HUES64 (cell line): ENCODE data around the gene MYL11. TPM values are rescaled to one million over a fixed set of nuclear protein-coding genes. Genes with fewer than 3 reads are reported as not detected.
"Not testable (repeated sequence)": the region's sequence is repeated elsewhere in the genome, so short reads cannot be mapped to it uniquely, and the experiment has no call there.

ENCODE experiments used
- H3K27ac ChIP-seq: 2 replicates; pipeline ENCODE4 v1.7.0; 2013; ENCODE audit warnings: low read depth, low read length, inconsistent platforms
- H3K27me3 ChIP-seq: 2 replicates; pipeline ENCODE4 v1.6.1; 2013; ENCODE audit warnings: mild to moderate bottlenecking, low read length; ENCODE audit not compliant: insufficient read depth
- H3K36me3 ChIP-seq: 2 replicates; pipeline ENCODE4 v1.6.1; 2013; ENCODE audit warnings: mild to moderate bottlenecking, low read length; ENCODE audit not compliant: insufficient read depth
- H3K4me1 ChIP-seq: 2 replicates; pipeline ENCODE4 v1.6.1; 2013; ENCODE audit warnings: mild to moderate bottlenecking, low read length, moderate library complexity; ENCODE audit not compliant: insufficient read depth
- H3K4me3 ChIP-seq: 2 replicates; pipeline ENCODE4 v1.5.1; 2013; ENCODE audit warnings: mild to moderate bottlenecking, low read length, moderate library complexity
- H3K9ac ChIP-seq: 2 replicates; pipeline ENCODE4 v1.6.1; 2013; ENCODE audit warnings: mild to moderate bottlenecking, low read depth, low read length
- H3K9me3 ChIP-seq: 2 replicates; pipeline ENCODE4 v1.6.1; 2013; ENCODE audit warnings: low read depth, low read length; ENCODE audit not compliant: insufficient read depth
- WGBS: fragments of 150-250, 120-280 bp; methylation state at CpG from one replicate; pipeline ENCODE4 v1.1.7; 2013; ENCODE audit warnings: missing lambda C conversion rate; 5-methylcytosine and 5-hydroxymethylcytosine counted together
- polyA plus RNA-seq, 2 experiments: library from polyadenylated mRNA; stranded (reverse); fragments of 50-300 nt; gene quantifications; one replicate each; pipeline ENCODE4 v1.2.3, GENCODE V29; 2013

The MYL11 gene
- 1.2 TPM for polyA plus RNA-seq (2013, experiment 1 of 2)
- polyA plus RNA-seq (2013, experiment 2 of 2), result 3.0 TPM

GRCh38 chr16:30374538-30374937 lies at the start of gene MYL11:
Gene MYL11 (plus strand): TSS chr16:30374802. CDS start chr16:30374858, 56 bp downstream.
- Histone ChIP-seq H3K36me3 (no peaks in the 10 kb centered on the region), H3K4me1 (peaks cover 11% of the 10 kb centered on the region; the same call in 1 of the 2 replicates), H3K9ac (no peak within 1 kb of the TSS), H3K4me3 (no peak within 1 kb of the TSS), H3K27me3 (no peaks in the 10 kb centered on the region), H3K9me3 (no peaks in the 10 kb centered on the region), H3K27ac (peak within 1 kb of the TSS; percentile 39; the same call in 1 of the 2 replicates)
- 95% methylated on average over 6 of the region's 6 CpGs for WGBS

GRCh38 chr16:30334473-30334989 lies 40.1 kb upstream of the MYL11 start:
- H3K27me3 ChIP-seq, H3K36me3 ChIP-seq, H3K4me1 ChIP-seq, H3K9me3 ChIP-seq: not testable (repeated sequence)
- Histone ChIP-seq H3K27ac (peak overlapping the region; percentile 58; the same call in 1 of the 2 replicates), H3K9ac (peak overlapping the region; percentile 65; the same call in 1 of the 2 replicates), H3K4me3 (peak overlapping the region; percentile 87)
- 0% methylated on average over 14 of the region's 33 CpGs for WGBS

GRCh38 chr16:30335028-30335597 lies 39.5 kb upstream of the MYL11 start:
- not testable (repeated sequence) for H3K9me3 ChIP-seq, H3K36me3 ChIP-seq, H3K4me1 ChIP-seq, H3K27me3 ChIP-seq
- Histone ChIP-seq H3K27ac (peak overlapping the region; percentile 80; the same call in 1 of the 2 replicates), H3K9ac (peak overlapping the region; percentile 78), H3K4me3 (peak overlapping the region; percentile 87)
- WGBS, result under 1% methylated on average over 70 of the region's 70 CpGs

- peaks cover 3% of the 10 kb centered on the region for H3K4me1 ChIP-seq
- H3K4me3 ChIP-seq, result peak overlapping the region; percentile 87
- H3K27ac ChIP-seq, result no peak overlapping the region
- no peaks in the 10 kb centered on the region for H3K9me3 ChIP-seq
- 77% methylated on average over 17 of the region's 17 CpGs for WGBS
- H3K27me3 ChIP-seq, result no peaks in the 10 kb centered on the region
- no peak overlapping the region for H3K9ac ChIP-seq
- H3K36me3 ChIP-seq, result no peaks in the 10 kb centered on the region
Observed at GRCh38 chr16:30335598-30336474, 38.8 kb upstream of the MYL11 start.

GRCh38 chr16:30337964-30338357 lies 36.6 kb upstream of the MYL11 start:
- WGBS, result 94% methylated on average over 9 of the region's 10 CpGs
- H3K4me3 ChIP-seq, H3K4me1 ChIP-seq, H3K9me3 ChIP-seq, H3K36me3 ChIP-seq, H3K9ac ChIP-seq, H3K27me3 ChIP-seq, H3K27ac ChIP-seq: not testable (repeated sequence)

- H3K27ac ChIP-seq, H3K4me1 ChIP-seq, H3K9ac ChIP-seq, H3K36me3 ChIP-seq, H3K27me3 ChIP-seq, H3K4me3 ChIP-seq, H3K9me3 ChIP-seq: not testable (repeated sequence)
- WGBS, result 100% methylated on average over 3 of the region's 5 CpGs
Observed at GRCh38 chr16:30338715-30339114, 35.9 kb upstream of the MYL11 start.

- Histone ChIP-seq H3K27me3 (no peaks in the 10 kb centered on the region), H3K36me3 (no peaks in the 10 kb centered on the region), H3K4me3 (no peak overlapping the region), H3K27ac (no peak overlapping the region), H3K4me1 (peaks cover 3% of the 10 kb centered on the region), H3K9ac (no peak overlapping the region), H3K9me3 (no peaks in the 10 kb centered on the region)
- 92% methylated on average over 13 of the region's 13 CpGs for WGBS
Observed at GRCh38 chr16:30340621-30341020, 34.0 kb upstream of the MYL11 start.

GRCh38 chr16:30341971-30342370 lies 32.6 kb upstream of the MYL11 start:
- not testable (repeated sequence) for H3K4me1 ChIP-seq, H3K9ac ChIP-seq, H3K9me3 ChIP-seq, H3K4me3 ChIP-seq, H3K27me3 ChIP-seq, H3K36me3 ChIP-seq, H3K27ac ChIP-seq
- WGBS, result 96% methylated on average over 8 of the region's 8 CpGs

- WGBS, result 95% methylated on average over 32 of the region's 32 CpGs
- no peak overlapping the region for H3K4me3 ChIP-seq
- no peaks in the 10 kb centered on the region for H3K36me3 ChIP-seq
- H3K27me3 ChIP-seq, result no peaks in the 10 kb centered on the region
- H3K4me1 ChIP-seq, result no peaks in the 10 kb centered on the region
- no peak overlapping the region for H3K9ac ChIP-seq
- H3K9me3 ChIP-seq, result no peaks in the 10 kb centered on the region
- no peak overlapping the region for H3K27ac ChIP-seq
Observed at GRCh38 chr16:30342751-30343490, 31.7 kb upstream of the MYL11 start.

GRCh38 chr16:30343491-30343820 lies 31.1 kb upstream of the MYL11 start:
- H3K27ac ChIP-seq, H3K9ac ChIP-seq, H3K36me3 ChIP-seq, H3K27me3 ChIP-seq, H3K4me3 ChIP-seq, H3K4me1 ChIP-seq, H3K9me3 ChIP-seq: not testable (repeated sequence)
- WGBS, result 98% methylated on average over 11 of the region's 11 CpGs

- Histone ChIP-seq H3K36me3 (peaks cover 16% of the 10 kb centered on the region), H3K27me3 (no peaks in the 10 kb centered on the region), H3K4me3 (no peak overlapping the region), H3K4me1 (no peaks in the 10 kb centered on the region), H3K9me3 (no peaks in the 10 kb centered on the region), H3K9ac (no peak overlapping the region), H3K27ac (no peak overlapping the region)
- WGBS, result 93% methylated on average over 3 of the region's 3 CpGs
Observed at GRCh38 chr16:30346286-30346685, 28.3 kb upstream of the MYL11 start.
